ENCODE measurements around the gene ZBTB45. TPM values are rescaled to one million over a fixed set of nuclear protein-coding genes. Genes with fewer than 3 reads are reported as not detected.

Gene ZBTB45
- total RNA-seq, 1 experiment from 2014 or later: 14.8 TPM

- H3K4me1 ChIP-seq: peaks cover 14% of the 10 kb centered on the region; the same call in 1 of the 2 replicates
- H3K27me3 ChIP-seq (replicated peaks; ENCODE audit: control insufficient read depth, insufficient read depth, low read length): no peaks in the 10 kb centered on the region
- intact Hi-C loops (cut with micrococcal nuclease; ENCODE audit: unreplicated experiment): no loop called here
- Mint-ChIP-seq H3K27me3 (ENCODE audit: insufficient read depth, unreplicated experiment) (no peaks in the 10 kb centered on the region), H3K9me3 (ENCODE audit: unreplicated experiment) (no peaks in the 10 kb centered on the region), H3K36me3 (ENCODE audit: insufficient read depth, unreplicated experiment) (peaks cover 98% of the 10 kb centered on the region), H3K4me1 (ENCODE audit: low read depth, unreplicated experiment) (peaks cover 33% of the 10 kb centered on the region), H3K27ac (ENCODE audit: unreplicated experiment) (peak overlapping the region; percentile 97), H3K4me3 (ENCODE audit: unreplicated experiment) (peak overlapping the region; percentile 90)
- ChIA-PET POLR2A (interaction anchor here (1.5 to 3.5 kb wide), 2 partner anchors 9 to 10 kb away, joined by 4 to 40 read pairs; partner anchors contain the start of gene TRIM28), CTCF (no interaction called here)
- BruUV-seq (replicated peaks): no TSS peak
- TF ChIP-seq, protein P1, sequence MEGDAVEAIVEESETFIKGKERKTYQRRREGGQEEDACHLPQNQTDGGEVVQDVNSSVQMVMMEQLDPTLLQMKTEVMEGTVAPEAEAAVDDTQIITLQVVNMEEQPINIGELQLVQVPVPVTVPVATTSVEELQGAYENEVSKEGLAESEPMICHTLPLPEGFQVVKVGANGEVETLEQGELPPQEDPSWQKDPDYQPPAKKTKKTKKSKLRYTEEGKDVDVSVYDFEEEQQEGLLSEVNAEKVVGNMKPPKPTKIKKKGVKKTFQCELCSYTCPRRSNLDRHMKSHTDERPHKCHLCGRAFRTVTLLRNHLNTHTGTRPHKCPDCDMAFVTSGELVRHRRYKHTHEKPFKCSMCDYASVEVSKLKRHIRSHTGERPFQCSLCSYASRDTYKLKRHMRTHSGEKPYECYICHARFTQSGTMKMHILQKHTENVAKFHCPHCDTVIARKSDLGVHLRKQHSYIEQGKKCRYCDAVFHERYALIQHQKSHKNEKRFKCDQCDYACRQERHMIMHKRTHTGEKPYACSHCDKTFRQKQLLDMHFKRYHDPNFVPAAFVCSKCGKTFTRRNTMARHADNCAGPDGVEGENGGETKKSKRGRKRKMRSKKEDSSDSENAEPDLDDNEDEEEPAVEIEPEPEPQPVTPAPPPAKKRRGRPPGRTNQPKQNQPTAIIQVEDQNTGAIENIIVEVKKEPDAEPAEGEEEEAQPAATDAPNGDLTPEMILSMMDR (IDR thresholded peaks at IDR 0.05; ENCODE audit: insufficient read depth in 1 of 2, low read depth in 1 of 2, low read length in 1 of 2, severe bottlenecking in 1 of 2, unreplicated experiment in 1 of 2): no peak
- DNase-seq: no peak
- peak overlapping the region; percentile 58 for H3K4me3 ChIP-seq (ENCODE audit: low read depth, low read length)
- peaks cover 8% of the 10 kb centered on the region for H3K36me3 ChIP-seq (ENCODE audit: control insufficient read depth, insufficient read depth, low read length)
- no peaks in the 10 kb centered on the region for H3K9me3 ChIP-seq
These were observed 34.3 kb upstream of the ZBTB45 start for GRCh38 chr19:58553799-58554493.

GRCh38 chr19:58552655-58553054 is 33.0 kb upstream of the ZBTB45 start:
- ChIA-PET POLR2A (interaction anchor here (0.7 to 3.5 kb wide), 2 partner anchors 9 to 27 kb away, joined by 3 to 40 read pairs; partner anchors contain the start of gene TRIM28), CTCF (no interaction called here)
- Histone ChIP-seq H3K9me3 (no peaks in the 10 kb centered on the region), H3K4me1 (peaks cover 14% of the 10 kb centered on the region; the same call in 1 of the 2 replicates), H3K4me3 (ENCODE audit: low read depth, low read length) (no peak overlapping the region), H3K27me3 (replicated peaks; ENCODE audit: control insufficient read depth, insufficient read depth, low read length) (no peaks in the 10 kb centered on the region), H3K36me3 (ENCODE audit: control insufficient read depth, insufficient read depth, low read length) (peaks cover 13% of the 10 kb centered on the region)
- Mint-ChIP-seq H3K27ac (ENCODE audit: unreplicated experiment) (peak overlapping the region; percentile 5), H3K9me3 (ENCODE audit: unreplicated experiment) (no peaks in the 10 kb centered on the region), H3K36me3 (ENCODE audit: insufficient read depth, unreplicated experiment) (peaks cover 98% of the 10 kb centered on the region), H3K4me3 (ENCODE audit: unreplicated experiment) (no peak overlapping the region), H3K27me3 (ENCODE audit: insufficient read depth, unreplicated experiment) (no peaks in the 10 kb centered on the region), H3K4me1 (ENCODE audit: low read depth, unreplicated experiment) (peaks cover 29% of the 10 kb centered on the region)
- TF ChIP-seq, protein P1 (IDR thresholded peaks at IDR 0.05; ENCODE audit: insufficient read depth in 1 of 2, low read depth in 1 of 2, low read length in 1 of 2, severe bottlenecking in 1 of 2, unreplicated experiment in 1 of 2): no peak
- no peak for DNase-seq
- intact Hi-C loops (cut with micrococcal nuclease; ENCODE audit: unreplicated experiment): no loop called here
- BruUV-seq (replicated peaks): no TSS peak

- ChIA-PET CTCF (no interaction called here), POLR2A (interaction anchor here (0.9 to 3.5 kb wide), 2 partner anchors 8 to 11 kb away, joined by 4 to 40 read pairs; partner anchors contain the start of gene TRIM28)
- H3K4me3 Mint-ChIP-seq (ENCODE audit: unreplicated experiment): no peak overlapping the region
These were observed 32.2 kb upstream of the ZBTB45 start for GRCh38 chr19:58551577-58552471.

More at GRCh38 chr19:58551577-58552471, 32.2 kb upstream of the ZBTB45 start:
- Mint-ChIP-seq H3K9me3 (ENCODE audit: unreplicated experiment) (no peaks in the 10 kb centered on the region), H3K27me3 (ENCODE audit: insufficient read depth, unreplicated experiment) (no peaks in the 10 kb centered on the region), H3K36me3 (ENCODE audit: insufficient read depth, unreplicated experiment) (peaks cover 98% of the 10 kb centered on the region), H3K4me1 (ENCODE audit: low read depth, unreplicated experiment) (peaks cover 22% of the 10 kb centered on the region), H3K27ac (ENCODE audit: unreplicated experiment) (no peak overlapping the region)
- TSS peak; percentile 36 for BruUV-seq (replicated peaks)
- Histone ChIP-seq H3K4me1 (peaks cover 10% of the 10 kb centered on the region; the same call in 1 of the 2 replicates), H3K9me3 (no peaks in the 10 kb centered on the region), H3K27me3 (replicated peaks; ENCODE audit: control insufficient read depth, insufficient read depth, low read length) (no peaks in the 10 kb centered on the region), H3K36me3 (ENCODE audit: control insufficient read depth, insufficient read depth, low read length) (peaks cover 20% of the 10 kb centered on the region), H3K4me3 (ENCODE audit: low read depth, low read length) (no peak overlapping the region)
- TF ChIP-seq, protein P1 (IDR thresholded peaks at IDR 0.05; ENCODE audit: insufficient read depth in 1 of 2, low read depth in 1 of 2, low read length in 1 of 2, severe bottlenecking in 1 of 2, unreplicated experiment in 1 of 2): no peak
- no peak for DNase-seq
- intact Hi-C loops (cut with micrococcal nuclease; ENCODE audit: unreplicated experiment): no loop called here
